Mucosa of stomach (tissue), 1 donor: ENCODE measurements around the gene RIN1.
A peak's percentile ranks its signal among the peaks of the same experiment; 100 is the strongest.

Experiments
- H3K27me3 ChIP-seq: one replicate; pipeline ENCODE4 v1.7.0; 2013; ENCODE audit warnings: mild to moderate bottlenecking, low read length; ENCODE audit not compliant: control insufficient read depth, insufficient read depth
- H3K36me3 ChIP-seq: one replicate; pipeline ENCODE4 v1.7.0; 2013; ENCODE audit warnings: low read length; ENCODE audit not compliant: control insufficient read depth, insufficient read depth
- H3K4me1 ChIP-seq: one replicate; pipeline ENCODE4 v1.7.0; 2013; ENCODE audit warnings: mild to moderate bottlenecking, low read length; ENCODE audit not compliant: control insufficient read depth, insufficient read depth
- H3K4me3 ChIP-seq: one replicate; pipeline ENCODE4 v1.7.0; 2013; ENCODE audit warnings: low read length
- H3K9ac ChIP-seq: one replicate; pipeline ENCODE4 v1.7.0; 2013; ENCODE audit warnings: mild to moderate bottlenecking, low read length, moderate library complexity
- H3K9me3 ChIP-seq: one replicate; pipeline ENCODE4 v1.7.0; 2013; ENCODE audit warnings: mild to moderate bottlenecking, low read length, moderate library complexity; ENCODE audit not compliant: control insufficient read depth
- donor health status: Pancreatic carcinoma.

The RIN1 gene

GRCh38 chr11:66292543-66293332 lies 43.5 kb downstream of the RIN1 start:
- Histone ChIP-seq H3K27me3 (peaks cover 13% of the 10 kb centered on the region), H3K9ac (peak overlapping the region; percentile 26)

DNA sequence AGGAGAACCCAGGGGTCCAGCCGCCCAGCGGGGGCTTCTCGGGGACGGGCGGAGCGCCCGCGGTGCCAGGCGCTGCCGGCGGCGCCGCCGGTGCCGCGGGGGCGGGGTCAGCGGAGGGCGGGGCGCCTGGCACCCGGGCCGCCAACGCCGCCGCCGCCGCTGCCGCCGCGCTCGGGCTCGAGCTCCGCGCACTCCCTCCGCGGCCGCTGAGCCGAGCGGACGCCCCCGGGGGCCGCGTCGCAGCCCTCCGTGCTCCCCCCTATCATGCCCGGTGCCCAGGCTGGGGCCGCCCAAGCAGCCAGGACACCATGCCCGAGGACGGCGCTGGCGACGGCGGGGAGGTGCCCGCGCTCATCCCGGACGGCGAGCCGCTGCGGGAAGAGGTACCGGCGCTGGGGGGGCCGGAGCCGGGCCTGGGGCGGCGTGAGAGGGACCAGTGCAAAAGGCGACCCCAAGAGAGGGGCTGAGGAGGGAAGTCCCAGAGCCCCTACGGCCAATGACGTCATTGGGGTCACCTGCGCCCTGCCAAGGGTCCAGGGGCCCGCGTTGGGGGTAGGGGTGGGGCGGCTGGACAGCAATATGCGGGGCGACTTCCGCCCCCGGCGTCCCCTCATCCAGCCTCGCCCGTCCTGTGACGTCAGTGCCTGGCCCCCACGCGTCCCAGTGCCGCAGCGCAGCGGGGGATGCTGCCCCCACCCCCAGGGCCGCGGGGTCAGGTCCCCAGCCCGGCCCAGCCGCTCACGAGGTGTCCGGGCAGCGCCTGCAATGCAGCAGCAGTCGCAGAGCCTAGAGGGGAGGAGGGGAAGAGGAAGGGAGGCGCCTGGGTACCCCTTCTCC lies 44.3 kb downstream of the RIN1 start, which contains the start of gene TMEM151A:
Gene TMEM151A (plus strand): TSS at position 189 of the 837 bp plus-strand sequence. CDS start 120 bp downstream, at position 309.
- H3K4me1 ChIP-seq = peaks cover 40% of the 10 kb centered on the region
- no peaks in the 10 kb centered on the region for H3K9me3 ChIP-seq
- peaks cover 13% of the 10 kb centered on the region for H3K27me3 ChIP-seq
- H3K36me3 ChIP-seq = no peaks in the 10 kb centered on the region
- H3K4me3 ChIP-seq = no peak within 1 kb of the TSS
- peak within 1 kb of the TSS; percentile 26 for H3K9ac ChIP-seq

More at GRCh38 chr11:66292543-66293332, 43.5 kb downstream of the RIN1 start:
- Histone ChIP-seq H3K9me3 (no peaks in the 10 kb centered on the region), H3K36me3 (no peaks in the 10 kb centered on the region), H3K4me3 (no peak overlapping the region), H3K4me1 (peaks cover 32% of the 10 kb centered on the region)

DNA sequence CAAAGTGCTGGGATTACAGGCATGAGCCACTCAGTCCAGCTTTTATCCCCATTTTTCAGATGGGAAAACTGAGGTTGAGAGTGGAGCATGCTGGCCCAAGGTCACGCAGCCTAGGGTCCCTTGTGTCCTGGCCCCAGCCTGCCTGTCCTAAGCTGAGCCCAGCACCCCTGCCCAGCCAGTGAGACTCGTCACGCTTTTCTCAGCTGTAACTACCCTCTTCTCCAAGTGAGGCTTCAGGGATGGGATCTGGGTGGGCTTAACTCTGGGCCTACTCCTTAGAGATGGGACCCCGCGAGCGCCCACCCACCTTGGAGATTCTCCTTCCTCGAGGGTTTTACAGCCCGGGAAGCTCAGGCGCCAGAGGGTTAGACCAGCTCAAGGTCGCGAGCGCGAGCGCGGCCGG lies 44.9 kb downstream of the RIN1 start:
- Histone ChIP-seq H3K27me3 (peaks cover 13% of the 10 kb centered on the region), H3K36me3 (no peaks in the 10 kb centered on the region), H3K4me1 (peaks cover 41% of the 10 kb centered on the region), H3K4me3 (no peak overlapping the region), H3K9ac (no peak overlapping the region), H3K9me3 (no peaks in the 10 kb centered on the region)

DNA sequence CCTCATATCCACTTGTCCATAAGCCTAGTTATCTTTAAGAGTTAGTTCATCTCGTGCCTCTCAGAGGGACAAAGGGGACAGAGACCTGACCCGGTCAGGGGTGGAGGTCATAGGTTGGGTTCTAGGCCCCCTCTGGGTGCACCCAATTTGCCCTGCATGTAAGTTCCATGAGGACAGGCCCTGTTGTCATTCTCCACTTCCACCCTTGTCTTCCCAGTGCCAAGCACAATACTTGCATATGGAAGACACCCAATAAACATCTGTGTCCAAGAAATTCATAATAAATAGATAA lies 46.0 kb downstream of the RIN1 start:
- Histone ChIP-seq H3K4me1 (peaks cover 41% of the 10 kb centered on the region), H3K9me3 (no peaks in the 10 kb centered on the region), H3K9ac (no peak overlapping the region), H3K4me3 (peak overlapping the region; percentile 64), H3K36me3 (no peaks in the 10 kb centered on the region), H3K27me3 (peaks cover 13% of the 10 kb centered on the region)

DNA sequence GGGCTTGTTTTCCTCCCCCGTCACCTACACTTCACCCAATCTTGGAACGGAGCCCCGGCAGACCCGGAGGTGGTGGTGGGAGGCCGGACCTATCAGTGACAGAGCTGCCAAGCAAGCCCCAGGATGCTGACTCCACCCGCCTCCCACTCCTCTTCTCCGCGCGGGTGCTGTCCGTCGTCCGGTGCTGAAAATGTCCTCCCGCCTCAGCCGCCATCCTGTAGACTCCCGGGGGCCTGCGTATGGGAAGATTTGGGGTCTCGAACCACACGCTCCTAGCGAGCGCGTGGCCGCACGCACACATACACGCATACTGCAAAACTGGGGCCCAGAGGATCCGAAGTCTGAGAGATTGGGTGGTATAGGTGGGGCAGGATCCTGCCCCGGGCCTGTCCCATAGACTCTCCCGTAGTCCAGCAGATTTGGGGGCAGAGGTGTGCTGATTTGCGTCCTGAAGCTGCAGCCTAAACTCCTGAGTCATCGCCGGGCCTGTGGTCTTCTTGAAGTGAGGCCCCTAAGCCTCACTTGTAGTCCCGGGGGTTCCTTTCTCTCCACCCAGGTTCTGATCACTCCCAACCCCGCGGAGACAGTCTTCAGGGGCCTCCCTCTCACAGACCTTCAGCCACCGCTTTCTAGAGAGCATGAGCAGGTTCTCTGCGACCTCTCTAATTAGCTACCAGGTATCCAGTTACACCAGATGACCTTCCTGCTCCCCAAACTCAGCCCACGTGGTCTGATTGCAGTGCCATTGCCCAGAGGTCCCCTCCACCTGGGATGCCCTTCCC lies 46.5 kb downstream of the RIN1 start:
- peaks cover 13% of the 10 kb centered on the region for H3K27me3 ChIP-seq
- peaks cover 5% of the 10 kb centered on the region for H3K36me3 ChIP-seq

DNA sequence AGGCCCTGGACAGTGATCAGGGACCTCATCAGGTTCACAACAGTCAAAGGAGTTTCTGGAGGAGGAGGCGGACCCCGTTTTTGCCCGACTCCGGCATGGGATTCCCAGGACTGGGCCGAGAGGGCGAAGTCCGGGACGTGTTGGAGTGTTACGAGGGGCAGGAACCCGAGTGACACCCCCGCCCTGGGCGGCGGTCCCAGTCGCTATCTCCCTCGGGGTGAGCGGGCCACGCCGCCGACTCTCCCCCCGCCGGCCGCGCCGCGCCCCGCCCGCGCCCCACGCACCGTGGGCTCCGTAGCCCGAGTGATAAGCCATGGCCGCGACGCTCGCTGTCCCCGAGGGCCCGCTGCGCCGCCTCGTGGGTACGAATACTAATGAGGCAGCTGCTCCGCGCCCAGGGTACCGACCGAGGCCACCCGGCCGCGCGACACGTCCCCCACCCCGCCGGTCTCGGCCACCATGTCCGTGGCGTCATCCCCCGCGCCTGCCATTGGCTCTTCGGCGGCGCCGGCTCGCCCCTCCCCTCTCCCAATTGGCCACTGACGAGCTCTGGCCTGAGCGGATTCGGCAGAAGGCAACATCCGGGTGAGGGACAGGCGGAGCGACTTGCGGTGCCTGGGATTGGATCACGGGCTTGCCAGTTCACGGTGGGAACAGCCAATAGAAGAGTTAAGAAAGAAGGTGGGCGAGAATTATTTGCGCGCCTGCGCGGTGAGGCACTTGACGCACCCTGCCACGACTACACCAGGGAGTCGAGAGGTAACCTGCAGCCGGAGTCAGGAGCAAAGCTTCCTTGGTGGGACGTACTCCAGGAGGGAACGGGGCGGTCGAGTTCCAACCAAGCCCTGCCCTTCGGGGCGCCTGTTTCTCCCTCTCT lies 47.3 kb downstream of the RIN1 start, which contains the start of gene YIF1A:
Gene YIF1A (minus strand): TSS at position 473 of the 877 bp plus-strand sequence. CDS start 158 bp downstream, at position 315.
- H3K27me3 ChIP-seq = peaks cover 13% of the 10 kb centered on the region
- H3K9ac ChIP-seq = peak within 1 kb of the TSS; percentile 89
- no peaks in the 10 kb centered on the region for H3K9me3 ChIP-seq
- H3K4me1 ChIP-seq = peaks cover 41% of the 10 kb centered on the region
- H3K4me3 ChIP-seq = peak within 1 kb of the TSS; percentile 64
- H3K36me3 ChIP-seq = peaks cover 5% of the 10 kb centered on the region

More for the DNA sequence above, 46.5 kb downstream of the RIN1 start:
- H3K4me3 ChIP-seq = peak overlapping the region; percentile 64
- no peaks in the 10 kb centered on the region for H3K9me3 ChIP-seq
- peak overlapping the region; percentile 89 for H3K9ac ChIP-seq
- peaks cover 41% of the 10 kb centered on the region for H3K4me1 ChIP-seq

DNA sequence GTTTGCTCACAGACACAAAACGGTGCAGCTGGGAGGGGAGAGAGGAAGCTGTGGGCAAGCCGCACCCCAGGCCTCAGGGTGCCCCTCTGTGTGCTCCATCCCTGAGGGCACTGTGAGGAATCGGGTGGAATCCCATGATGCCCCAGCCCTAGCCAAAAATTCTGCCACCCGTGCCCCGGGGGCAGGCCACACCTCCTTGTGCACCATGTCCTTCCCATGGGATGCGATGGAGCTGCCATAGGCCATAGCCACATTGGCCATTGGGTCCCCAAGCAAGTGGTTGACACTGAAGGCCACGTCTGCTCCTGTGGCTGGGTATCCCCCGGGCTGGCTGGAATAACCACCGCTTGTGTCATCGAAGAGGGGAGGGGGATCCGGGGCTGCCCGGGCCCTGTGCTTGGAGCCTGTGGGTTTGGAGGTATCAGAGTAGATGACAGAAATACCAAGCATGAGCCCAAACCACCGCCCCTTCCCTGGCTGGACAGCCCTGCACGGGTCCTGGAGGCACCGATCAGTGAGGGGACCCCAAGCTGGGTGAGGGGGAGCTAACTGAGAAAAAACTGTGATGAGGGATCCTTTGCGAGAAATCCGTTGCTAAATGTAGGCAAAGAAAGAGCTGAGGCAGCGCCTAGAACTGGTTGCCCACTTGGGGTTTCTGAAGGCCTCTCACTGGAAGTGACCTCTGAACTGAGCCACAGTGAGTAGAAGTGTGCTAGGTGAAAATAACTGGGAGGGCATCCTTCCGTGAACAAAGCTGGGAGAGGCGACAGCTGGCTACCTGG lies 48.2 kb downstream of the RIN1 start:
- Histone ChIP-seq H3K9ac (peak overlapping the region; percentile 89), H3K4me3 (peak overlapping the region; percentile 54), H3K9me3 (no peaks in the 10 kb centered on the region), H3K4me1 (peaks cover 38% of the 10 kb centered on the region), H3K36me3 (peaks cover 5% of the 10 kb centered on the region), H3K27me3 (peaks cover 11% of the 10 kb centered on the region)

GRCh38 chr11:66287211-66287888 lies 48.9 kb downstream of the RIN1 start:
- H3K4me3 ChIP-seq = no peak overlapping the region
- peaks cover 5% of the 10 kb centered on the region for H3K36me3 ChIP-seq
- H3K9ac ChIP-seq = no peak overlapping the region
- peaks cover 4% of the 10 kb centered on the region for H3K27me3 ChIP-seq
- no peaks in the 10 kb centered on the region for H3K9me3 ChIP-seq
- H3K4me1 ChIP-seq = peaks cover 35% of the 10 kb centered on the region

- Histone ChIP-seq H3K36me3 (peaks cover 5% of the 10 kb centered on the region), H3K4me3 (no peak overlapping the region), H3K9ac (no peak overlapping the region), H3K9me3 (no peaks in the 10 kb centered on the region), H3K4me1 (peaks cover 36% of the 10 kb centered on the region), H3K27me3 (peaks cover 3% of the 10 kb centered on the region)
Measured at GRCh38 chr11:66286699-66287098, 49.5 kb downstream of the RIN1 start.

DNA sequence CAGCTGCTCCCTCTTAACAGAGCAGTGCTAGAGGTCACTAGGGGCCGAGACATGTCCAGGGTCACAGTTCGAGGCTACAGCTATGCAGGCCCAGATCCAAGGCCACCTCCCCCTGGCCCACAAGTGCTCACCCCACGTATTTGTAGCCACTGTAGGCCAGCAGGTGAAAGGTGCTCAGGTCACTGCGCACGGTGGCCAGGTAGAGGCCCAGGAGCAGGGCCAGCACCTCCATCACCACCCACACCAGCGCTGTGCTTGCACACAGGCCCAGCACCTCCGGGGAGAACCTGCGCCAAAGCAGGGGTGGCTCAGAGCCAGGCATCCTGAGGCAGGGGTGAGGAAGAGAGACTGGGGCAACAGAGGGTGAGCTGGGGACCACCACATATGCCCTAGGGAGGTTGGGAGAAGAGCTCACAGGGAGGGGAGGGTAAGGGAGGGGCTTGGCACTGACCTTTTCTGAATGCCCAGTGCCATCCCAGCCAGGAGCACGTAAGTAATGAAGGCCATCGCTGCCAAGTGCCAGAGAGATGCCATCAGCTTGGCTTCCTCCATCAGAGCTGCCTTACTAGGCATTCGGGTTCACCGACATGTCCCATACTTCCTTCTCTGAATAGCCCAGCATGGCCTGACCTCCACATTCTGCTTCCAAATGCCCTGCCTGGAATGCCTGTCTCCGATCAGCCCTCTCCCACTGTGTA lies 50.8 kb downstream of the RIN1 start:
- peaks cover 5% of the 10 kb centered on the region for H3K36me3 ChIP-seq
- H3K4me1 ChIP-seq = peaks cover 34% of the 10 kb centered on the region
- no peak overlapping the region for H3K4me3 ChIP-seq
- H3K9me3 ChIP-seq = no peaks in the 10 kb centered on the region
- H3K27me3 ChIP-seq = no peaks in the 10 kb centered on the region
- H3K9ac ChIP-seq = no peak overlapping the region
